K562 (cell line): ENCODE measurements around the gene MARS1. TPM values are rescaled to one million over a fixed set of nuclear protein-coding genes. Genes with fewer than 3 reads are reported as not detected.
A peak's percentile ranks its signal among the peaks of the same experiment; 100 is the strongest.

Experiments used
- CBFB ChIP-seq: sonication (generic); formaldehyde crosslinking; IDR thresholded peaks from 2 replicates; pipeline ENCODE4 v1.4.0; 2020; ENCODE audit warnings: mild to moderate bottlenecking, missing genetic modification reagents
- FOXJ2 ChIP-seq: fragments of 200-800 bp; sonication (Bioruptor generic); IDR thresholded peaks from 2 replicates; pipeline ENCODE4 v1.6.1; 2016; ENCODE audit warnings: missing genetic modification characterization, missing compliant biosample characterization
- ILF3 ChIP-seq: fragments of 450-650 bp; IDR thresholded peaks from 2 replicates; pipeline ENCODE4 v1.6.1; 2018; ENCODE audit warnings: antibody characterized with exemption, mild to moderate bottlenecking, moderate library complexity, borderline replicate concordance
- KLF16 ChIP-seq: IDR thresholded peaks from 2 replicates; pipeline ENCODE4 v1.6.1; 2016; ENCODE audit warnings: antibody characterized with exemption
- SREBF1 ChIP-seq: fragments of 150-350 bp; IDR thresholded peaks from 2 replicates; pipeline ENCODE4 v1.6.1; 2014; ENCODE audit warnings: antibody characterized with exemption, low read depth, low read length, borderline replicate concordance
- ZKSCAN3 ChIP-seq: fragments of 250-450 bp; sonication (Bioruptor Pico); IDR thresholded peaks from 2 replicates; pipeline ENCODE4 v1.4.0; 2020
- ZNF174 ChIP-seq: fragments of 250-450 bp; sonication (Bioruptor Pico); IDR thresholded peaks from 2 replicates; pipeline ENCODE4 v1.4.0; 2020; ENCODE audit warnings: mild to moderate bottlenecking
- polyA plus RNA-seq, 8 experiments: library from polyadenylated mRNA; depleted of rRNA in 4 of 8; stranded (reverse) in 5 of 8; unstranded in 3 of 8; fragments of >200 nt; fragmentation: Nextera tagmentation in 2 of 8; fragmentation: Illumina TruSeq in 1 of 8; extraction: Ambion mirVana in 2 of 8; extraction: Trizol in 1 of 8; gene quantifications; 2 replicates each; pipeline versions ENCODE4 v1.2.1 to v1.2.3, GENCODE V29; 2011 to 2014; ENCODE audit warnings: inconsistent platforms in 1 of 8, missing spikeins in 1 of 8
- total RNA-seq, 7 experiments: library from RNA; depleted of rRNA in 6 of 7; stranded (reverse); fragments of >200 nt in 6 of 7; fragmentation: Illumina TruSeq in 2 of 7; extraction: Trizol in 2 of 7; gene quantifications; 2 replicates each; pipeline versions ENCODE4 v1.2.1 to v1.2.3, GENCODE V29; 2011 to 2021; ENCODE audit warnings: low replicate concordance in 1 of 7
- TF ChIP-seq, protein P1 (sequence below): sonication (generic); formaldehyde crosslinking; IDR thresholded peaks from 2 replicates; pipeline ENCODE4 v1.4.0; 2020; ENCODE audit warnings: mild to moderate bottlenecking, missing genetic modification reagents
- TF ChIP-seq, protein P2 (sequence below), 2 experiments: fragments of 450-650 bp; formaldehyde crosslinking in 1 of 2; IDR thresholded peaks; 2 replicates each; pipeline versions ENCODE4 v1.4.0 to v1.6.1; 2014 to 2020; ENCODE audit warnings: mild to moderate bottlenecking in 2 of 2, borderline replicate concordance in 1 of 2, low read depth in 1 of 2
- TF ChIP-seq, protein P3 (sequence below), 2 experiments: IDR thresholded peaks; 2 replicates each; pipeline ENCODE4 v1.6.1; 2011; ENCODE audit warnings: borderline replicate concordance in 1 of 2, control low read depth in 1 of 2, low read depth in 1 of 2, low read length in 1 of 2, mild to moderate bottlenecking in 1 of 2, mixed read lengths in 1 of 2, moderate library complexity in 1 of 2; ENCODE audit not compliant: insufficient read depth in 1 of 2, insufficient read length in 1 of 2, poor library complexity in 1 of 2, severe bottlenecking in 1 of 2; ENCODE audit errors: extremely low read depth in 1 of 2
- TF ChIP-seq, protein P4 (sequence below): fragments of 450-650 bp; IDR thresholded peaks from 2 replicates; pipeline ENCODE4 v1.6.1; 2018; ENCODE audit warnings: mild to moderate bottlenecking, low read depth; ENCODE audit not compliant: partially characterized antibody

The MARS1 gene
- total and polyA plus RNA-seq, 9 of the 15 experiments (the other 6 are each of a cell fraction or from before 2014, with no cell fraction given) = 117 to 382 (median 220) TPM

DNA sequence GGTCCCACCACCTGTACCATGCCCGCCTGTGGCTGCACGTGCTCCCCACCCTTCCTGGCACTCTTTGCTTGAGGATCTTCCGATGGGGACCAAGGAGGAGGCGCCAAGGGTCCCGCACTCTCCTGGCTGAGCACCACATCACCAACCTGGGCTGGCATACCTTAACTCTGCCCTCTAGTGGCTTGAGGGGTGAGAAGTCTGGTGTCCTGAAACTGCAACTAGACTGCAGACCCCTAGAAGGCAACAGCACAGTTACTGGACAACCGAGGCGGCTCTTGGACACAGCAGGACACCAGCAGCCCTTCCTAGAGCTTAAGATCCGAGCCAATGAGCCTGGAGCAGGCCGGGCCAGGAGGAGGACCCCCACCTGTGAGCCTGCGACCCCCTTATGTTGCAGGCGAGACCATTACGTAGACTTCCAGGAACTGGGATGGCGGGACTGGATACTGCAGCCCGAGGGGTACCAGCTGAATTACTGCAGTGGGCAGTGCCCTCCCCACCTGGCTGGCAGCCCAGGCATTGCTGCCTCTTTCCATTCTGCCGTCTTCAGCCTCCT, 31.6 kb upstream of the MARS1 start (continued):
- TF ChIP-seq, protein P1, sequence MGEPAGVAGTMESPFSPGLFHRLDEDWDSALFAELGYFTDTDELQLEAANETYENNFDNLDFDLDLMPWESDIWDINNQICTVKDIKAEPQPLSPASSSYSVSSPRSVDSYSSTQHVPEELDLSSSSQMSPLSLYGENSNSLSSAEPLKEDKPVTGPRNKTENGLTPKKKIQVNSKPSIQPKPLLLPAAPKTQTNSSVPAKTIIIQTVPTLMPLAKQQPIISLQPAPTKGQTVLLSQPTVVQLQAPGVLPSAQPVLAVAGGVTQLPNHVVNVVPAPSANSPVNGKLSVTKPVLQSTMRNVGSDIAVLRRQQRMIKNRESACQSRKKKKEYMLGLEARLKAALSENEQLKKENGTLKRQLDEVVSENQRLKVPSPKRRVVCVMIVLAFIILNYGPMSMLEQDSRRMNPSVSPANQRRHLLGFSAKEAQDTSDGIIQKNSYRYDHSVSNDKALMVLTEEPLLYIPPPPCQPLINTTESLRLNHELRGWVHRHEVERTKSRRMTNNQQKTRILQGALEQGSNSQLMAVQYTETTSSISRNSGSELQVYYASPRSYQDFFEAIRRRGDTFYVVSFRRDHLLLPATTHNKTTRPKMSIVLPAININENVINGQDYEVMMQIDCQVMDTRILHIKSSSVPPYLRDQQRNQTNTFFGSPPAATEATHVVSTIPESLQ (CRISPR knock-in tag) = no peak
- TF ChIP-seq, protein P2, sequence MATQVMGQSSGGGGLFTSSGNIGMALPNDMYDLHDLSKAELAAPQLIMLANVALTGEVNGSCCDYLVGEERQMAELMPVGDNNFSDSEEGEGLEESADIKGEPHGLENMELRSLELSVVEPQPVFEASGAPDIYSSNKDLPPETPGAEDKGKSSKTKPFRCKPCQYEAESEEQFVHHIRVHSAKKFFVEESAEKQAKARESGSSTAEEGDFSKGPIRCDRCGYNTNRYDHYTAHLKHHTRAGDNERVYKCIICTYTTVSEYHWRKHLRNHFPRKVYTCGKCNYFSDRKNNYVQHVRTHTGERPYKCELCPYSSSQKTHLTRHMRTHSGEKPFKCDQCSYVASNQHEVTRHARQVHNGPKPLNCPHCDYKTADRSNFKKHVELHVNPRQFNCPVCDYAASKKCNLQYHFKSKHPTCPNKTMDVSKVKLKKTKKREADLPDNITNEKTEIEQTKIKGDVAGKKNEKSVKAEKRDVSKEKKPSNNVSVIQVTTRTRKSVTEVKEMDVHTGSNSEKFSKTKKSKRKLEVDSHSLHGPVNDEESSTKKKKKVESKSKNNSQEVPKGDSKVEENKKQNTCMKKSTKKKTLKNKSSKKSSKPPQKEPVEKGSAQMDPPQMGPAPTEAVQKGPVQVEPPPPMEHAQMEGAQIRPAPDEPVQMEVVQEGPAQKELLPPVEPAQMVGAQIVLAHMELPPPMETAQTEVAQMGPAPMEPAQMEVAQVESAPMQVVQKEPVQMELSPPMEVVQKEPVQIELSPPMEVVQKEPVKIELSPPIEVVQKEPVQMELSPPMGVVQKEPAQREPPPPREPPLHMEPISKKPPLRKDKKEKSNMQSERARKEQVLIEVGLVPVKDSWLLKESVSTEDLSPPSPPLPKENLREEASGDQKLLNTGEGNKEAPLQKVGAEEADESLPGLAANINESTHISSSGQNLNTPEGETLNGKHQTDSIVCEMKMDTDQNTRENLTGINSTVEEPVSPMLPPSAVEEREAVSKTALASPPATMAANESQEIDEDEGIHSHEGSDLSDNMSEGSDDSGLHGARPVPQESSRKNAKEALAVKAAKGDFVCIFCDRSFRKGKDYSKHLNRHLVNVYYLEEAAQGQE (IDR thresholded peaks at IDR 0.05; ENCODE audit: borderline replicate concordance) = peak; percentile 22; the same call in 1 of the 2 replicates
- TF ChIP-seq, protein P2 (CRISPR knock-in tag; IDR thresholded peaks at IDR 0.05; ENCODE audit: low read depth) = 0 out of 2 replicates have a peak, but pooled peaks have one; percentile 39
- no peak for TF ChIP-seq KLF16
- TF ChIP-seq ILF3 = no peak
- no peak for TF ChIP-seq ZKSCAN3 (CRISPR knock-in tag)
- no peak for TF ChIP-seq CBFB
- no peak for TF ChIP-seq FOXJ2
- TF ChIP-seq, protein P3, sequence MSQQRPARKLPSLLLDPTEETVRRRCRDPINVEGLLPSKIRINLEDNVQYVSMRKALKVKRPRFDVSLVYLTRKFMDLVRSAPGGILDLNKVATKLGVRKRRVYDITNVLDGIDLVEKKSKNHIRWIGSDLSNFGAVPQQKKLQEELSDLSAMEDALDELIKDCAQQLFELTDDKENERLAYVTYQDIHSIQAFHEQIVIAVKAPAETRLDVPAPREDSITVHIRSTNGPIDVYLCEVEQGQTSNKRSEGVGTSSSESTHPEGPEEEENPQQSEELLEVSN (IDR thresholded peaks at IDR 0.05; ENCODE audit: borderline replicate concordance in 1 of 2, extremely low read depth in 1 of 2, insufficient read depth in 1 of 2, insufficient read length in 1 of 2, low read depth in 1 of 2, low read length in 1 of 2, poor library complexity in 1 of 2, severe bottlenecking in 1 of 2) = peak in 1 of 2 experiments; percentile 20
- no peak for TF ChIP-seq ZNF174
- TF ChIP-seq, protein P4, sequence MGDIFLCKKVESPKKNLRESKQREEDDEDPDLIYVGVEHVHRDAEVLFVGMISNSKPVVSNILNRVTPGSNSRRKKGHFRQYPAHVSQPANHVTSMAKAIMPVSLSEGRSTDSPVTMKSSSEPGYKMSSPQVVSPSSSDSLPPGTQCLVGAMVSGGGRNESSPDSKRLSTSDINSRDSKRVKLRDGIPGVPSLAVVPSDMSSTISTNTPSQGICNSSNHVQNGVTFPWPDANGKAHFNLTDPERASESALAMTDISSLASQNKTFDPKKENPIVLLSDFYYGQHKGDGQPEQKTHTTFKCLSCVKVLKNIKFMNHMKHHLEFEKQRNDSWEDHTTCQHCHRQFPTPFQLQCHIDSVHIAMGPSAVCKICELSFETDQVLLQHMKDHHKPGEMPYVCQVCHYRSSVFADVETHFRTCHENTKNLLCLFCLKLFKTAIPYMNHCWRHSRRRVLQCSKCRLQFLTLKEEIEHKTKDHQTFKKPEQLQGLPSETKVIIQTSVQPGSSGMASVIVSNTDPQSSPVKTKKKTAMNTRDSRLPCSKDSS = no peak
- TF ChIP-seq SREBF1 = no peak
